COR-L47 (cell line): ENCODE measurements around the gene CASTOR1.

Experiments used
- DNase-seq: peaks from one replicate; lab custom pipeline; 2025; lab: John Stamatoyannopoulos, UW

CASTOR1 gene

DNA sequence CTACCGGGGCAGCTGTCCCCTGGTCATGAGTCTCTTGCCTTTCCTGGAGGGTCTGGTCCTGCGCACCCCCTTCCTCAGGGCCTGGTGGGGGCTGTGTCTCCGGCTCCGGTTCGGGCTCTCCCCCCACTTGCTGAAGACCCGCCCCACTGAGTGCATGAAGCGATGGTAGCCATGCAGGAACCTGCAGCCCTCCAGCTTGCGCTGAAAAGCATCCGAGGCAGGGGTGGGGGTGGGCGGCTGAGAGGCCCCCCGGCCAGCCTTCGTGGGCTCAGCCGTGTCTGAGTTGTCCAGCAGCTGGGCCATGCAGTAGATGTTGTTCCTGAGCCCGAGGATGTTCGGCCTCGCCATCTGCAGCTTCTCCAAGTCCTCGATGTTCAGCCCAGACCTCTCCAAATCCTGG is 25.4 kb downstream of the CASTOR1 start:
- no peak for DNase-seq

DNA sequence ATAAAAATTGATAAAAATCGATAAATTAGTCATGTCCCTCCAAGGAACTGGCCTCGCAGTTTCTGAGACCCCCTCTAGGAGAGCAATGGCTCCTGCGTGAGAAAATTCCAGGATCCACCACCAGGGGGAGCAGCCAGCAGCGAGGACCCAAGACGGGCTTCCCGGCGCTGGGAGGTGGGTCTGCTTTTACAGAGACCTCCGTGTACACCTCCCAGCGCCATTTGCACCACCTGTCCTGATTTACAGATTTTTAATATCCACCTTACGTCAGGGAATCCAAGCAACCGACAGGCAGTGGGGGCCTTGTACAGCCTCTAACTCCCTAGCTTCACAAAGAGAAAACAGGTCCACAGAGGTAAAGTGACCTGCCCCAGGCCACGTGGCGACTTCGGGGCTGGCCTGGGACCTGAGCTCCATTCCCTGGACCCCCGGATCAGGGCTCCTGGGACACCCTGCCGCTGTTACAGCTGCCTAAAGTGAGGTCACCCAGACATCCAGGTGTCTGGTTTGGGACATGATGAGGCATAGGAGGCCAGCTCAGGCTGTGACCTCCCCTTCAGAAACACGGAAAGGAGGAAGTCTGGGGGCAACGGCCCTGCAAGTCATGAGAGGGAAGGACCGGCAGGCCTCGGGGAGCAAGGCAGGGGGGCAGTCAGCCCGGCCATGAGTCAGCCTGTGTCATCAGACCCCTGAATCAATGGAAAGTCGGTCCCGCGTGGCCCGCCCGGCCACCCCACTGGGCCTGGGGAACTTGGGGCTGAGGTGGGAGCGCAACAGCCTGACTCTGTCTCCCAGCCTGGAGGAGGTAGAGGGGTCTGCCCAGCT is 26.2 kb downstream of the CASTOR1 start:
- DNase-seq: peak; percentile 49

DNA sequence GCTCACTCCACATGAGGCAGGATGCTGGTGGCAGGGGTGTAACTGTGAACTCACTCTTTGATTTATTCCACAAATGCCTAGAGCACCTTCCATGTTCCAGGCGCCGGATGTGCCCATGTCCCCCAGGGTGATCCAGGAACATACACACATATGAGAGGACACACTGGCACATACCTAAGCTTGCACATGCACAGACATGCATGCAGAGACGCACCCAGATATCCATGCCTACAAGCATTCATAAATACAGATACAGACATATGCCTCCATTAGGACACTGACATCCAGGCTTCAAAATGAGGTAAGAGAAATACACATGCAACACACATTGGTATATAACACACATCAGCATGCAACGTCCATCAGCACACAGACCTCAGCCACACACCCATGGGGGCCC is 27.2 kb downstream of the CASTOR1 start:
- DNase-seq: no peak

DNA sequence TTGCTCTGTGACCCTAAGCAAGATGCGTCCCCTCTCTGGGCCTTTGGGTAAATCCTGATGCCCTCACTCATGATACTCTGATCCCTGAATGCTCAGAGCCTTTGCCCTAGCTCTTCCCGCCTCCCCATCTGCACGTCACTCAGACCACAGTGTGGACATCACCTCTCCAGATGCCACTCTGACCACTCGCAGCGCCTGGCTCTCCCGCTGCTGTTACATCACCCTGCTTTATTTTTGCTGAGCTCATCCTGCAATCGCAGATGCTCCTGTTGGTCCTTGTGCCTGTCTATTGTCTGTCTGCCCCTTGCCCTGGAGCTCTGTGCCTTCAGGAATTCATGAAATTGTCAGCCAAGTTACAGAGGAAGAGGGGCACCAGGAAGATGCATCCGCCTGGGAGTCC is 28.2 kb downstream of the CASTOR1 start:
- DNase-seq: no peak

DNA sequence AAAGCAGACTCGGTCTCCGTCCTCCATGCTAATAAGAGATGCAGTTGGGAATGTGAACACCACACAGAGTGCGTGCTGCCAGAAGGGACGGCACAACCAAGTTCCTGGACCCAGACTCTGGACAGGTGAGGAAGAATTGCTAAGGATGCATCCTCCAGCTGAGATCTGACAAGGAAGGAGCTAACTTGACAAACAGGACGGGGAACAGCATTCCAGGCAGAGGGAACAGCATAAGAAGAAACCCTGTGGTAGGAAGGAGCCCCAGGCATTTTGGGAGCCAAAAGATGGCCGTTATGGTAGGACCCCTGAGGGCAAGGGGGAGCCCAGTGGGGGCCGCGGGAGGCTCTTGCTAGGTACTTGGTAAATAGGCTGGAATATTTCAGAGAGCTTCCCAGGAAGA is 28.6 kb downstream of the CASTOR1 start:
- DNase-seq: no peak

DNA sequence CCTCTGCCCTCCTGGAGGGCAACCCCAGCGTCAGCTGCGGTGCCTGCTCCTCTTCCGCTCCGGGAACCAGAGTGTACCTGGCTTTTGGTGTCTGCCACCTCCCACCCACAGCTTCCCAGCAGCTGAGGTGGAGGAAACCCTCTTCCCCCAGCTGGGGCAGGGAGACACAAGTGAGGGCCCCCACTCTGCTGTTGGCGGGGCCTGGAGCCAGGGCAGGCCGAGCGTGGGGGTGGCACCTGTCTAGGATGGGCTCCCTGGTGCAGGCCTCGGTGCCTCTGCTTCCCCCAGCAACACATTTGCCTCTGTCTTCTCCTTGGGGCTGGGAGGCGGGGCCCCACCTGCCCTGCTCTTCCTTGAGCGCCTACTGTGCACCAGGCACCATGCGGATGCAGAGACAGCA is 29.0 kb downstream of the CASTOR1 start:
- DNase-seq: no peak

DNA sequence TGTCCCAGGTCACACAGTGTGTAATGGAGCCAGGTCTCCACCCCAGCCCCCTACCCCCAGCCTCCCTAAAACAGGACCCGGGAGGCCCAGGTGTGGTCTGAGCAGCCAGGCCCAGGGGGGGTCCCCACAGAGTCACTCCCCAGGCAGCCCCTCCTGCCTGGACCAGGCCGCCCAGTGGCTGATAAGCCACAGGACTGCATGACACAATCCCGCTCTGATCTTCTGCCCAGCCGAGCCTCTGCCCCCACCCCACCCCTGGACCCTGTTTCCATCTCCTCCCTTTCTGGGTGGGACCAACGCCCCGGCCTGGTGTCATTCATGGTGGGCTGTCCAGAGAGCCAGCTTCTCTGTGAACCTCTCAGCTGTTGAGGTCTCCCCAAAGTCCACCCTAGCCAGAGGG is 35.0 kb downstream of the CASTOR1 start:
- no peak for DNase-seq

DNA sequence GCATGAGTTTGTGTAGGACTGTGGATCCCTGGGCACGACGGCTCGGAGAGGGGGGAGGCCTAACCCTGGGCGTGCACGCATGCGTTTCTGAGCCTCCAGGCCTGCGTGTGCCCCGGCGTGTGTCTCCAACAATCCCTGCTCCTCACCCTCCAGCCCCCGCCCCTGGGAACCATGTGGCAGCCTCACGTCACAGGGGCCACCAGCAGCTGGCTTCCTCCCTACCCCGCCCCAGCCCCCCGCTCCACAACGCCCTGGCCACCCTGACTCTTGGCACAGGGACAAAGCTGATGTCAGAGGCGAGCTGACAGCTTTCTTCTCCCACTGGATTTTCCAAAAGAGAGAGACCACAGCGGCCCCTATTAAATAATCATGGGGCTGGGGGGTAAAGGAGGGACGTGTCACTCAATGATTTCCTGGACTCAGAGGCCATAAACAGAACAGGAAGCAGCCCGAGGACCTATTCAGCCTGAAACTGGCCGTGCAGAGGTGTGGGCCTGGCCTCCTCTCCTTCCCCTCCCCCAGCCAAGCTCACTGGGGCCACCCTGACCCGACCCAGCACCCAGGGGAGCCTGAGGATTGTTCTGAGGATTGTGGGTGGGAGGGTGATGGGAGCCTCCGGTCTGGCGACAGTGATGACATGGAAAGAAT is 36.0 kb downstream of the CASTOR1 start:
- DNase-seq: peak; percentile 73

DNA sequence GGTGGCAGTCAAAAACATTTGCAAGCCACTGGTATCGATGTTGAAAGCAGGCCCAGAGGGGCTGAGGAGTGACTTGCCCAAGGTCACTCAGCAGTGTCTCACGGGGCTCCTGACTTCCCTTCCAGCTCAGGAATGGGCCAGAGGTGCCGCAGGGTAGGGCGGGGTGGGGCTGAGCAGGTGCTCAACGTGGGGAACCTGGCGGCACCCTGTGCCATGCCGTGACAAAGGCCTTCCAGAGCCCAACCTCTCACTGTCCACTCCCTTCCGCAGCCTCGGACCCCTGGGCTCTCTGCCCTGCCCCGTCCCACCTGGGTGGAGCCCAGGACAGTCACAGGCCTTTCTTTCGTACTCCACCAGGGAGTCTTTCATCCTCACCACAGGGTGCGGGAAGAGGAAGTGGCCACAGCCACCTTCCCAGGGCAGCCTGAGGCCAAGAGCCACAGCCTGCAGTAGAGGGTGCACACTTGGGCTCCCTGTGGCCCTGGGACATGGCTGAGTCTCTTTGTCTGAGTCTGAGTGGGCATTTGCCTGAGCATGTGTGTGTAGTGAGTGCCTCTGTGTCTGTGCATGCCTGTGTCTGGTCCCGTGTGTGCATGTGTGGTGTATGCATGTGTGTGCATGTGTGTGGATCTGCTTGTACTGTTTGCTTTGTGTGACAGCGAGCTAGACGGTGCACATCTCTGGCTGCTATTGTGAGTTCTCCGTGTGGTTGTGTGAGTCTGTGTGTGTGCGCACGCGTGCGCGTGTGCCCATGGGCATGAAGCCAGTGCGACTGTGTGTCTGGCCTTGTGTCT is 36.7 kb downstream of the CASTOR1 start:
- no peak for DNase-seq

DNA sequence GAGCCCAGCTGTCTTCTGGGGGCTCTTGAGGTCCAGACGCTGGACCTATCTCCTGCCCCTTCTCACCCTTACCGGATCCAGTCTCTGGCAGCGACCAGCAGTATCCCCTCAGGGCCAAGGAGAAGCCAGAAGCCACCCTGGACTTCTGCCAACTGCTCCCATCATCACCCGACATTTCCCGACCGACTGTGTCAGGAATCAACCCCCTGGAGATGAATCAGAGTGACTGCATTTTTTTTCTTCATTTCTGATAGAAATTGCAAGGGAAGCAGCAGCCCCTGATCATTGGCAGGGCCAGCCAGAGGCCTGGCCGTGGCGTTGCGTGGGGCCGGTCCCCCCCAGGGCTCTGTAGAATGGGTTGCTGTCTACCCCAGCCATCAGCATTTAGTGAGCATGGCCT is 37.6 kb downstream of the CASTOR1 start:
- no peak for DNase-seq

DNA sequence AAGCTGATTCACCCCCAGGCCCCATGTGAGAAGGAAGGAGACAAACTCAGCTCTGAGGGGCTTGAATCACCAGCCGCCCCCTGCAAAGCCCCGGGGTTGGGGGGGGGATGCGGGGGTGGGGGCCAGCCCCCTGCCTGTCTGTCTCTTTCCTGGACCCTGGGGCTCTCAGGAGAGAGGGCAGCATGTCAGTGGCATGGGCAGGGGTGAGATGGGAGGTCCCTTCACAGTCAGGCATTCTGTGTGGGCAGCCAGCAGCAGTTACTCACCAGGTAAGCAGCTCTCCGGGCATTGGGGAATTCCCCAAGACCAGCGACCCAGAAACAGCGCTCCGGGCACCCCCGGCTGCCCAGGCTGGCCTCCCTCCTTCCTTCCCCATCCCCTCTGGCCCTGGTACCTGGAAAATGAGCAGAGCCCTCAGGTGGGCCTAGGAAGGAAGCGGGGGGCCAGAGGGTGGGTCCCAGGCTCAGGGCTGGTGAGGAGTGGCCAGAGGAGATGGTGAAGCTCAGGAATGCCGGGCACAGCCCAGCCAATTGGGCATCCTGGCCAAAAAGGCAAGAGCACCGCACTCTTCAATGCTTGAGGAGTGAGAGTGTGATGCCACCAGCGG is 38.5 kb downstream of the CASTOR1 start:
- DNase-seq: no peak

DNA sequence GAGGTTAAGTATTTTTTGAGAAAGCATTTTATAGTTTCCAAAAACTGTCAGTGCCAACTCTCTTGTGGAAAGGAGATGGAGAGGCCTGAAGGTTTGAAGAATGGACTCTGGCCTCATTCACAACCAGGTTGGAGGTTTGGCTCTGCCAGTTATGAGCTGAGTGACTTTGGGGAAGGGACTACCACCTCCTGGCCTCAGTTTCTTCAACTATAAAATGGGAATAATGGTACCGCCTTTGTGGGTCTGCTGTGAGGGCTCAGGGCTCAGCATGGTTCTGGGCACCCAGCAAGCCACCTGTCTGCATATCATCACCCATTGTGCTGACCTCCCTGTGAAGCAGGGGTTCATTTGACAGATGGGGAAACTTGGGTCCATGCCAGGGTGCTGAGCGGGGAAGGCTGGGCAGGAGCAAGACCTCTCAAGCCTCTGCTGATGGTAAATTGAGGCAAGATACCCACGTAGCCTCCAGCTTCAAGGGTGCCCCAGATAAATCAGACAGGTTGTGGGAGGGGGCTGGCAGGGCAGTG is 39.2 kb downstream of the CASTOR1 start:
- DNase-seq: no peak

DNA sequence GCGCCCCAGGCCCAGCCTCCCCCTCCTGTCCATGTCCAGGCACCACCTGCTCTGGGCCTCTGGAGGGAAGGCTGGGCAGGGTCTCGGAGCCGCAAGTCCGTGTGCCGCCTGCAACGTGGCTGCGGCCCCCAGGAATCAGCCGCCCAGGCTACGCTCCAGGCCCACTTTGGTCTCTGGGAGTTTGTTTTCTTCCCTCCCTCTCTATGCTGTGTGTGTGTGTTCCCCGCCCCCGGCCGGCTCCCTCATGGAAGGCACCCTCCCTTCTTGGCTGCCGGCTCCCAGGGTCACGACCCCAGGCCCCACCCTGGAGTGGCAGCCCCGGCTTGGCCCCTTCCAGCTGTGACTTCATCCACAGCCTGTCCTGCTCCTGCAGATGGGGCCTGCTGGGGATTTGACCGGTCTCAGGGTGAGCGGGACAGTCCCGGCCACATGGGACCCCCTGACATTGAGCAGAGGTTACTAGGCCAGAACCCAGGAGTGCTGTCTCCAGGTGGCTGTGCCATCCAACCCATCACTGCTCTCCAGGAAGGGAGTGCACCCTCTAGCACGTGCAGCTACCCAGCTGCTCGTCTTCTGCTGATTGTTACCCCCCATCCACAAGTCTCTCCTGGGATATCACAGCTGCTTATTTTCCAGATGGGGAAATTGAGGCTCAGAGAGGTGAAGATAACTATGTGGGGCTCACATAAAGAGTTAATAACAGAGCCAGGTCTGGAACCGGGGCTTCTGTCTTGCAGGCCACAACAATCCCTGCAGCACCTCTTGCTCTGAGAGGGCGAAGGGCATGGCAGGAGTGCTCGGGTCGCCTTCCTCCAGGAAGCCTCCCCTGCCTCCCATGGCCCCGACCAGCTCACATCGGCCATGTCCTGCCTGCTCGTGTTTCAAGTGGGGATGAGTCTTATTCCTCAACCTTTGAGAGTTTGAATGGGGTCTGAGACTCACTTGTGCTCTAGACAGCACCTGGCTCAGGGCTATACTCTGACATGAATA is 40.0 kb downstream of the CASTOR1 start:
- DNase-seq: no peak

DNA sequence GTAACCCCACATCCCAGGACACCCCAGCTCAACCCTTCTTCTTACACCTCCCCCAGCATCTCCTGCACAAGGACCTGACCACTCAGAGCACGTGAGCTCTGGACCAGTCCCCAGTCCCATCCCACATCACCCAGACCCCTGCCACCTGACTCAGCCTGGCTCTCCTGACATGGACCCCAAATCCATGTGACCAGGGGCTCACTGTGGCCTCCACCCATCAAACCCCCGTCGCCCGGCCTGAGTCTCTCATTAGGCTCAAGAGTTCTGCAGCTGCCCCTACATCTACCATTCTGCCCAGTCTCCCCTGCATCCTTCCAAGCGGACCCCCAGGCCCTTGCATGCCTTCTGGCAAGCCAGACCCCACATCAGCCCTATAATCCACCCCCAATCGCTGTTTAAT is 40.8 kb downstream of the CASTOR1 start:
- DNase-seq: no peak

DNA sequence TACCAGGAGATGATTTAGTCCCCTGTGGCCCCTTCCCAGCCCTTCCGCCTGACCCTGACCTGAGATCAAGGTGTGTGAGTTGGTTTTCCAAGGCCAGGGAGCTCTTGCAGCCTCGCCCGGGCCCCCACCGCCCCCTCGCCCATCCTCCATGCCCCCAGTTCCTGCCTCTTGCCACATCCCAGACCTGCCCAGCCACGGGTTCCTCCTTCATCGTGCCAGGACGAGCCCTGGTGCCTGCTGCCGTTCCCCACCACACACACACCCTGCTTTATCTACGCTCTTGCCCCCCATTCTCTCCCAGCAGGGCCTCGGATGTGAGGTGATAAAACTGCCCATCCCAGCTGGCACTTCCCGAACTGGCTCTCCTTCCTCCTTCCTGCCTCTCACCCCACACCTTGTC is 41.3 kb downstream of the CASTOR1 start:
- DNase-seq: no peak

DNA sequence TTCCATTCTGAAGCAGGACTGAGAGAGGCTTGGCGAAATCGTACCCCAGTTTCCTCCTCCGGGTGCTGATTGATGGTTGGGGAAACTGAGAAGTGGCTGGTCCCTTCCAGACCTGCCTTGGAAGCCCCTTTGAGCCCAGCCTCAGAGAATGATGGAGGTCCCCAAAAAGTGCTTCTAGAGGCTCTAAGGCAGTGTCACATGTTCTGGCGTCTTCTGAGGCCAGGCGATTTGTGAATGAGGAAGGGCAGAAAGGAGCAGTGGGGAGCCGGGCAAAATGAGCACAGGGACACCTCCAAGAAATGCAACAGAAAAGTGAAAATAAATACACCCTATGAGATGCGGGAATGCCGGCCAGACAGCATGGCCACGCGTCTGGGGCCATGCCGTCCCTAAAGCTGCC is 41.7 kb downstream of the CASTOR1 start:
- no peak for DNase-seq

DNA sequence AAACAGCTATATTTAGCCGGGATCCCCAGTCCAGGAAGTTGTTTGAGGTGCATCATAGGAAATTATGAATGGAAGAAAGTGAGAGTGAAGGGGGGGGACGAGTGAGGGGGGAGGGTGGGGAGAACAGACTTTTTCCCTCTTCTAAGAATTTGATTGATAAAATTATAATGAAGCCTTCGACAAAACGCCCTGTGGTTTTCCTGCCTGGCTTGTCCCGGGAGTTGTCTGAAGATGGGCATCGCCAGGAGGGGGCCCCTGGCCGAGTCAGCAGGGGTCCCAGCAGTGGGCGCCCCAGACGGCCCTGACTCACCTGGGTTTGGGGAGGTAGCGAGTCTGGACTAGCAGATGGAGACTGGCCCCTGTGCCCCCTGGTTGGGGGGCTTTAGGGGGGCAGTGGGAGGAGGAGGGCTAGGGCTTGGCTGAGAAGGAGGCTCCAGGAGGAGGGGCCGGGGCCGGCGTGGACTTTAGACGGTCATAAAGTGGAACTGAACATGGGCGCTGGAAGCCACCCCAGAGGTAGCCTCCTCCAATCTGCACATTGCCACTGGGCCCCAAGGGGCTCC is 42.4 kb downstream of the CASTOR1 start:
- DNase-seq: no peak

DNA sequence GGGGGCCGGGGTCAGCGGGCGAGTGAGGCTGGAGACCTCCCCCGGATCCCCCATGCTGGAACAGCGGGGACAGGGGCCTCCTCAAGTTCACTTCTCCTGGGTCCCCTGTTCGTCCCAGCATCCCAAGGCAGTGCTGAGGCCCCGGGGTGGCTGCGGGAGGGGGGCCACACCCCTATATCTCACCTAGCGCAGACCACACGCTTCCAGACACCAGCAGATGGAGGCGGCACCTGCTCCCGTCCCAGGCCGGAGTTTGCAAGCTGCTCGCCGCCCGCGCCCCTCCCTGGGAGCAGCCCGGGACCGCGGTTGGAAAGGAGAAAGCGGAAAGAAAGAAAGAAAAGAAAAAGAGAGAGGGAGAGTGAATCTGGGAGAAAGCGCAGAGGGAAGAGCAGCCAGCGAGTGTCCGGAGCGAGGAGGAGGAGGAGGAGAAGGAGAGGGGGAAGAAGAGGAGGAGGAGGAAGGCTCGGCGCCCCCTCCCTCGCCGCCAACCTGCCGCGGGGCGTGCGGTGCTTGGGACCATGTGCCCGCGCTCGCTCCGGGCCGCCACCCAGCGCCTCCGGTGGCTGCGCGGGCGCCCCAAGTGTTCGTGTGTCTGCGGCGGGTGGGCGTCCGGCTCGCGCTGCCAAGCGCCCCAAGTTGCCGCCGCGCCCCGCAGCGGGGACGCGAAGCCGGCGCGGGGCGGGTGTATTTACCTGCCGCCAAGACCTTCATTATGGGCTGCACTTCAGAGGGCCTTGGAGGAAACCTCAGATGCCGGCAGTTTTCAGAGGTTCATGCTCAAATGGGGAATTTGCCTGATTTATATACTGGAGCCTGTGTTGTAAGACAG is 43.1 kb downstream of the CASTOR1 start, which contains the start of gene LIF:
LIF (minus strand) TSS at position 775 of the 829 bp plus-strand sequence; CDS start at position 711, 64 bp downstream.
- DNase-seq: peak; percentile 12

DNA sequence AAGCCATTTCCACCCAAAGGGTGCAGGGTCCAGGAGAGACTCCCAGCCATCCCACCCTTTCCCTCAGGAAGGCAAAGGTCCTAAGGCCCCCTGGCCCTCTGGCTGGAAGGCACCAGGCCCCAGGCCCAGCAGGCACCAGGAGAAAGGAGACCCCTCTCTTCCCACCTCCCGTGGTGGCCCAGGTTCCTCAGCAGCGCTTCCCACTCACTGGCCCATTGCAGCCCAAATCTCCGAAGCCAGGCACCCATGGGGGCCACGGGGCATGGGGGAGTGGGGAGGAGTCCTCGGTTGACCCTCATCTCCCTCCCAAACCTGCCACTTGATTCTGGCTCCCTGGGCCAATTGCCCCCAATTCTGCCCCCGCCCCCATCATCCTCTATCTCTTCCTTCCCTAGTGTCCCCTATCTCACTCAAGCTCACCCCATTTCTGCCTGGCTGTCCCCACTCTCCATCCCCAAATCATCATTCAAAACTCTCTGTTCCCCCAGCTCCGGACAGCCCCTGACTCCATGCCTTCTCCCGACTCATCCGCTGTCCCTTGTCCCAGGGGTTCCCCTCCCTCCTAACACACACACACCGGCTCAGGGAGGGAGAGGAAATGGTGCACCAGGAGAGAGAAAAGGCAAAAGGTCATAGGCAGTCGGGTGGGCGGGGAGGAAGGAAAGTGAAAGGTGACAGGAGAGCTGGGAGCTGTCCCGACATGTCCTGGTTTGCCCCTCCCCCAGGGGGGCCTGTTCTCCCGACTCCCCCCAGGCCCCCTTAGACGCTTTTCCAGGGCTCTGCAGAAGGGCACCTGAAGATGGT is 43.9 kb downstream of the CASTOR1 start:
- no peak for DNase-seq
